SK-N-SH (cell line): ENCODE data around the gene DNAJC10. TPM values are rescaled to one million over a fixed set of nuclear protein-coding genes. Genes with fewer than 3 reads are reported as not detected.
"Not testable (repeated sequence)": the region's sequence is repeated elsewhere in the genome, so short reads cannot be mapped to it uniquely, and the experiment has no call there.

Source experiments
- CTCF ChIA-PET: fragments of 300-600, 350-600 bp; formaldehyde crosslinking; extraction: SDS; loops from one replicate; lab custom pipeline; 2021; lab: Yijun Ruan, JAX
- POLR2A ChIA-PET: fragments of 350-600 bp; sonication (Branson Sonifier 250); formaldehyde crosslinking; extraction: SDS; loops from one replicate; lab custom pipeline; 2020; ENCODE audit warnings: antibody characterized with exemption, inconsistent platforms; lab: Yijun Ruan, JAX
- DNase-seq: peaks from one replicate; pipeline ENCODE4 v3.0.0; 2012
- H2AFZ ChIP-seq: fragments of 200-600 bp; sonication (generic); 2 replicates; pipeline ENCODE4 v1.8.1; 2016; ENCODE audit warnings: antibody characterized with exemption, mild to moderate bottlenecking, low read depth
- H3F3A ChIP-seq: fragments of 200-600 bp; sonication (generic); replicated peaks from 2 replicates; pipeline ENCODE3; 2016; ENCODE audit warnings: antibody characterized with exemption, mild to moderate bottlenecking; ENCODE audit not compliant: insufficient read depth
- H3K27ac ChIP-seq, 2 experiments: fragments of 200-500 bp in 1 of 2; fragments of 200-600 bp in 1 of 2; sonication (Bioruptor generic) in 1 of 2; sonication (generic), shearing (Covaris generic) in 1 of 2; 2 replicates each; pipeline versions ENCODE4 v1.5.1 to v1.6.1; 2014 to 2016; ENCODE audit warnings: low read depth in 2 of 2, inconsistent platforms in 1 of 2, low read length in 1 of 2, mild to moderate bottlenecking in 1 of 2, mixed read lengths in 1 of 2
- H3K27me3 ChIP-seq: fragments of 200-600 bp; sonication (generic), shearing (Covaris generic); 2 replicates; pipeline ENCODE4 v1.6.1; 2016; ENCODE audit warnings: mixed run types; ENCODE audit not compliant: insufficient read depth
- H3K36me3 ChIP-seq, 2 experiments: fragments of 200-500 bp in 1 of 2; fragments of 200-600 bp in 1 of 2; sonication (Bioruptor generic) in 1 of 2; sonication (generic) in 1 of 2; replicated peaks in 1 of 2; 2 replicates each; pipeline versions ENCODE3 to v1.5.1; 2014 to 2016; ENCODE audit warnings: low read length in 1 of 2, mild to moderate bottlenecking in 1 of 2; ENCODE audit not compliant: insufficient read depth in 2 of 2, control insufficient read depth in 1 of 2
- H3K4me1 ChIP-seq, 2 experiments: fragments of 200-500 bp in 1 of 2; fragments of 200-600 bp in 1 of 2; sonication (Bioruptor generic) in 1 of 2; sonication (generic), shearing (Covaris generic) in 1 of 2; 2 replicates each; pipeline versions ENCODE4 v1.5.1 to v1.6.1; 2014 to 2016; ENCODE audit warnings: low read depth in 1 of 2, low read length in 1 of 2, mixed run types in 1 of 2; ENCODE audit not compliant: insufficient read depth in 2 of 2, control insufficient read depth in 1 of 2
- H3K4me2 ChIP-seq: fragments of 200-600 bp; sonication (generic), shearing (Covaris generic); 2 replicates; pipeline ENCODE4 v1.6.1; 2017; ENCODE audit warnings: mixed run types
- H3K4me3 ChIP-seq, 2 experiments: fragments of 200-500 bp in 1 of 2; fragments of 200-600 bp in 1 of 2; sonication (Bioruptor generic) in 1 of 2; sonication (generic), shearing (Covaris generic) in 1 of 2; 2 replicates each; pipeline versions ENCODE4 v1.5.1 to v1.8.1; 2014 to 2016; ENCODE audit warnings: low read depth in 2 of 2, inconsistent platforms in 1 of 2, low read length in 1 of 2, mild to moderate bottlenecking in 1 of 2, mixed read lengths in 1 of 2, moderate library complexity in 1 of 2
- H3K79me2 ChIP-seq: fragments of 200-600 bp; sonication (generic); 2 replicates; pipeline ENCODE4 v1.8.1; 2017; ENCODE audit warnings: mild to moderate bottlenecking; ENCODE audit not compliant: insufficient read depth
- H3K9ac ChIP-seq: fragments of 200-600 bp; sonication (generic); 2 replicates; pipeline ENCODE4 v1.6.1; 2017; ENCODE audit warnings: mixed run types
- H3K9me2 ChIP-seq: fragments of 200-600 bp; sonication (generic); 2 replicates; pipeline ENCODE4 v1.6.1; 2017; ENCODE audit warnings: mixed run types
- H3K9me3 ChIP-seq: fragments of 200-600 bp; sonication (generic); 2 replicates; pipeline ENCODE4 v1.6.1; 2017; ENCODE audit warnings: mixed run types, mild to moderate bottlenecking, moderate library complexity
- H4K20me1 ChIP-seq: fragments of 200-600 bp; sonication (generic); 2 replicates; pipeline ENCODE4 v1.6.1; 2017; ENCODE audit warnings: mild to moderate bottlenecking, mixed run types; ENCODE audit not compliant: insufficient read depth
- ELF1 ChIP-seq: IDR thresholded peaks from 2 replicates; pipeline ENCODE4 v1.4.0; 2012
- FOSL2 ChIP-seq: IDR thresholded peaks from 2 replicates; pipeline ENCODE4 v1.4.0; 2012; ENCODE audit warnings: low read depth, mild to moderate bottlenecking, moderate library complexity, borderline replicate concordance
- FOXM1 ChIP-seq: IDR thresholded peaks from 2 replicates; pipeline ENCODE4 v1.4.0; 2012; ENCODE audit warnings: low read depth, mild to moderate bottlenecking
- GABPA ChIP-seq: IDR thresholded peaks from 2 replicates; pipeline ENCODE4 v1.4.0; 2012; ENCODE audit warnings: low read depth, mild to moderate bottlenecking
- JUND ChIP-seq: IDR thresholded peaks from 2 replicates; pipeline ENCODE4 v1.4.0; 2012
- MEF2A ChIP-seq: IDR thresholded peaks from 2 replicates; pipeline ENCODE4 v1.4.0; 2012; ENCODE audit warnings: low read depth, borderline replicate concordance
- MXI1 ChIP-seq: IDR thresholded peaks from 2 replicates; pipeline ENCODE4 v1.6.1; 2012; ENCODE audit warnings: mild to moderate bottlenecking, low read depth, low read length, improper control_type of control experiment
- NFIC ChIP-seq: IDR thresholded peaks from 2 replicates; pipeline ENCODE4 v1.4.0; 2012; ENCODE audit warnings: borderline replicate concordance
- RAD21 ChIP-seq: IDR thresholded peaks from 2 replicates; pipeline ENCODE4 v1.6.1; 2012; ENCODE audit warnings: mild to moderate bottlenecking, low read length
- RCOR1 ChIP-seq: fragments of 150-350 bp; IDR thresholded peaks from 2 replicates; pipeline ENCODE4 v1.6.1; 2017; ENCODE audit warnings: antibody characterized with exemption, low read length
- RFX5 ChIP-seq: IDR thresholded peaks from 2 replicates; pipeline ENCODE4 v1.6.1; 2012; ENCODE audit warnings: mild to moderate bottlenecking, improper control_type of control experiment, low read length
- SIN3A ChIP-seq: IDR thresholded peaks from 2 replicates; pipeline ENCODE4 v1.6.1; 2012; ENCODE audit warnings: low read depth, mild to moderate bottlenecking, low read length, moderate library complexity, borderline replicate concordance
- SMC3 ChIP-seq: IDR thresholded peaks from 2 replicates; pipeline ENCODE4 v1.6.1; 2012; ENCODE audit warnings: low read depth, low read length, improper control_type of control experiment
- TAF1 ChIP-seq: IDR thresholded peaks from 2 replicates; pipeline ENCODE4 v1.6.1; 2012; ENCODE audit warnings: low read depth, mild to moderate bottlenecking, low read length, moderate library complexity, borderline replicate concordance
- TCF12 ChIP-seq: IDR thresholded peaks from 2 replicates; pipeline ENCODE4 v1.4.0; 2012
- TEAD4 ChIP-seq: IDR thresholded peaks from 2 replicates; pipeline ENCODE4 v1.4.0; 2012; ENCODE audit warnings: mild to moderate bottlenecking, borderline replicate concordance; ENCODE audit not compliant: insufficient read depth
- YY1 ChIP-seq: IDR thresholded peaks from 2 replicates; pipeline ENCODE4 v1.4.0; 2012; ENCODE audit warnings: low read depth, mild to moderate bottlenecking
- WGBS: methylation state at CpG from one replicate; pipeline ENCODE4 v1.1.6; 2017; ENCODE audit warnings: low lambda C conversion rate; 5-methylcytosine and 5-hydroxymethylcytosine counted together
- polyA plus RNA-seq, 3 experiments: library from polyadenylated mRNA; depleted of rRNA; stranded (reverse); fragments of >200 nt; gene quantifications; 2 replicates each; pipeline ENCODE4 v1.2.3, GENCODE V29; 2012
- TF ChIP-seq, protein P1 (sequence below): IDR thresholded peaks from 2 replicates; pipeline ENCODE4 v1.4.0; 2012; ENCODE audit warnings: low read depth, borderline replicate concordance
- TF ChIP-seq, protein P2 (sequence below): fragments of 150-350 bp; IDR thresholded peaks from 2 replicates; pipeline ENCODE4 v1.6.1; 2016; ENCODE audit warnings: mild to moderate bottlenecking, low read depth, low read length
- TF ChIP-seq, protein P3 (sequence below): fragments of 200-600 bp; sonication (generic); IDR thresholded peaks from 2 replicates; pipeline ENCODE4 v1.6.1; 2017; ENCODE audit warnings: antibody characterized with exemption, mild to moderate bottlenecking, moderate library complexity

The DNAJC10 gene
- polyA plus RNA-seq, 1 of the 3 experiments (the other 2 are of a cell fraction), result 30.8 TPM

DNA sequence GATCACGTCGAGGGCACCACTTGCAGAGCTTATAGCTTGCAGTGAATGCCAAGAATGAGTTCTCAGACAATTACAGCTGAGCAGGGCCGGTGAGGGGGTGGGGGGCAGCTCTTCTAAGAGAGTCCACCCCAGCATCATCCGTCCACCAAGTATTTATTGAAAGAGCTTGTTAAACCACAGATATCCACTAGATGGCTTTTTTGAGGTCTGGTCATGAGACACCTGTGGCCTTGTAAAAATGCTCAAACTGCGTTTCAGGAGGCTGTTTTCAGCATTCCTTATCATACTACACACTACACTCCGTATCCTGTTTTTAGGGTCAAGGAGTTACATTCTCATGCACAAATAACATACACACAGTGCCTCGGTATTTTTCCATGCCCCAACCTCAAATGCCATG lies 51.5 kb downstream of the DNAJC10 start:
- Histone ChIP-seq H3K36me3 (peaks cover 34 to 47% of the 10 kb centered on the region in 2 experiments), H3K4me3 (no peak overlapping the region), H3K4me2 (no peak overlapping the region), H3F3A (peaks cover 4% of the 10 kb centered on the region), H3K27ac (no peak overlapping the region), H3K9me2 (no peaks in the 10 kb centered on the region), H3K79me2 (peaks cover 14% of the 10 kb centered on the region; the same call in 1 of the 2 replicates), H3K9me3 (no peaks in the 10 kb centered on the region), H3K9ac (no peak overlapping the region), H3K4me1 (no peaks in the 10 kb centered on the region), H3K27me3 (no peaks in the 10 kb centered on the region), H2AFZ (no peak overlapping the region), H4K20me1 (no peaks in the 10 kb centered on the region)
- 87% methylated on average over 4 of the region's 7 CpGs for WGBS
- ChIA-PET POLR2A (interaction anchor here (1.1 kb wide), 1 partner anchor 213 kb away, joined by 3 read pairs; no protein-coding TSS in a partner anchor), CTCF (interaction anchor here (0.6 to 2.0 kb wide), 17 partner anchors 8 to 228 kb away, joined by 3 to 24 read pairs (median 3); no protein-coding TSS in a partner anchor)
- TF ChIP-seq GABPA, result no peak
- TF ChIP-seq SIN3A, result no peak
- TF ChIP-seq ELF1, result no peak
- TF ChIP-seq MEF2A, result no peak
- TF ChIP-seq YY1, result no peak
- no peak for TF ChIP-seq RCOR1
- TF ChIP-seq JUND, result no peak
- TF ChIP-seq MXI1, result no peak
- no peak for TF ChIP-seq FOSL2
- TF ChIP-seq NFIC, result no peak
- TF ChIP-seq, protein P1, sequence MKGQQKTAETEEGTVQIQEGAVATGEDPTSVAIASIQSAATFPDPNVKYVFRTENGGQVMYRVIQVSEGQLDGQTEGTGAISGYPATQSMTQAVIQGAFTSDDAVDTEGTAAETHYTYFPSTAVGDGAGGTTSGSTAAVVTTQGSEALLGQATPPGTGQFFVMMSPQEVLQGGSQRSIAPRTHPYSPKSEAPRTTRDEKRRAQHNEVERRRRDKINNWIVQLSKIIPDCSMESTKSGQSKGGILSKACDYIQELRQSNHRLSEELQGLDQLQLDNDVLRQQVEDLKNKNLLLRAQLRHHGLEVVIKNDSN, result no peak
- TF ChIP-seq, protein P2, sequence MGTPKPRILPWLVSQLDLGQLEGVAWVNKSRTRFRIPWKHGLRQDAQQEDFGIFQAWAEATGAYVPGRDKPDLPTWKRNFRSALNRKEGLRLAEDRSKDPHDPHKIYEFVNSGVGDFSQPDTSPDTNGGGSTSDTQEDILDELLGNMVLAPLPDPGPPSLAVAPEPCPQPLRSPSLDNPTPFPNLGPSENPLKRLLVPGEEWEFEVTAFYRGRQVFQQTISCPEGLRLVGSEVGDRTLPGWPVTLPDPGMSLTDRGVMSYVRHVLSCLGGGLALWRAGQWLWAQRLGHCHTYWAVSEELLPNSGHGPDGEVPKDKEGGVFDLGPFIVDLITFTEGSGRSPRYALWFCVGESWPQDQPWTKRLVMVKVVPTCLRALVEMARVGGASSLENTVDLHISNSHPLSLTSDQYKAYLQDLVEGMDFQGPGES, result no peak
- TF ChIP-seq FOXM1, result no peak
- no peak for TF ChIP-seq TEAD4
- TF ChIP-seq SMC3, result peak; percentile 37
- TF ChIP-seq, protein P3, sequence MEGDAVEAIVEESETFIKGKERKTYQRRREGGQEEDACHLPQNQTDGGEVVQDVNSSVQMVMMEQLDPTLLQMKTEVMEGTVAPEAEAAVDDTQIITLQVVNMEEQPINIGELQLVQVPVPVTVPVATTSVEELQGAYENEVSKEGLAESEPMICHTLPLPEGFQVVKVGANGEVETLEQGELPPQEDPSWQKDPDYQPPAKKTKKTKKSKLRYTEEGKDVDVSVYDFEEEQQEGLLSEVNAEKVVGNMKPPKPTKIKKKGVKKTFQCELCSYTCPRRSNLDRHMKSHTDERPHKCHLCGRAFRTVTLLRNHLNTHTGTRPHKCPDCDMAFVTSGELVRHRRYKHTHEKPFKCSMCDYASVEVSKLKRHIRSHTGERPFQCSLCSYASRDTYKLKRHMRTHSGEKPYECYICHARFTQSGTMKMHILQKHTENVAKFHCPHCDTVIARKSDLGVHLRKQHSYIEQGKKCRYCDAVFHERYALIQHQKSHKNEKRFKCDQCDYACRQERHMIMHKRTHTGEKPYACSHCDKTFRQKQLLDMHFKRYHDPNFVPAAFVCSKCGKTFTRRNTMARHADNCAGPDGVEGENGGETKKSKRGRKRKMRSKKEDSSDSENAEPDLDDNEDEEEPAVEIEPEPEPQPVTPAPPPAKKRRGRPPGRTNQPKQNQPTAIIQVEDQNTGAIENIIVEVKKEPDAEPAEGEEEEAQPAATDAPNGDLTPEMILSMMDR, result peak; percentile 53
- TF ChIP-seq TCF12, result no peak
- TF ChIP-seq RFX5, result no peak
- no peak for TF ChIP-seq TAF1
- peak; percentile 46 for TF ChIP-seq RAD21
- peak; percentile 6 for DNase-seq

DNA sequence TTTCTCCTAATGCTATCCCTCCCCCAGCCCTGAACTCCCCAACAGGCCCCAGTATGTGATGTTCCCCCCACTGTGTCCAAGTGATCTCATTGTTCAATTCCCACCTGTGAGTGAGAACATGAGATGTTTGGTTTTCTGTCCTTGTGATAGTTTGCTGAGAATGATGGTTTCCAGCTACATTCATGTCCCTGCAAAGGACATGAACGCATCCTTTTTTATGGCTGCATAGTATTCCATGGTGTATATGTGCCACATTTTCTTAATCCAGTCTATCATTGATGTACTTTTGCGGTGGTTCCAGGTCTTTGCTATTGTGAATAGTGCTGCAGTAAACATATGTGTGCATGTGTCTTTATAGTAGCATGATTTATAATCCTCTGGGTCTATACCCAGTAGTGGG lies 52.9 kb downstream of the DNAJC10 start:
- H3K9me2 ChIP-seq, H3F3A ChIP-seq, H4K20me1 ChIP-seq, H3K4me3 ChIP-seq, H3K9ac ChIP-seq, H2AFZ ChIP-seq, H3K9me3 ChIP-seq, H3K27me3 ChIP-seq, DNase-seq, H3K4me1 ChIP-seq, H3K4me2 ChIP-seq, H3K27ac ChIP-seq, POLR2A ChIA-PET: not testable (repeated sequence)
- Histone ChIP-seq H3K79me2 (peaks cover 14% of the 10 kb centered on the region; the same call in 1 of the 2 replicates), H3K36me3 (peaks cover 26 to 33% of the 10 kb centered on the region in 2 experiments)
- WGBS, result 95% methylated on average over 2 of the region's 2 CpGs
- CTCF ChIA-PET, result interaction anchor here (1.8 to 2.0 kb wide), 2 partner anchors 16 kb away, joined by 5 to 16 read pairs; no protein-coding TSS in a partner anchor
